BJ (cell line): ENCODE data around the gene KIF12. TPM values are rescaled to one million over a fixed set of nuclear protein-coding genes. Genes with fewer than 3 reads are reported as not detected.
"Not testable (repeated sequence)": the region's sequence is repeated elsewhere in the genome, so short reads cannot be mapped to it uniquely, and the experiment has no call there.

Experiments used
- CTCF ChIA-PET: fragments of 350-600 bp; formaldehyde crosslinking; extraction: SDS; loops from one replicate; lab custom pipeline; 2021; ENCODE audit warnings: antibody characterized with exemption, inconsistent platforms; lab: Yijun Ruan, JAX
- POLR2A ChIA-PET: fragments of 300-600 bp; sonication (Branson Sonifier 250); formaldehyde crosslinking; extraction: SDS; loops from one replicate; lab custom pipeline; 2021; ENCODE audit warnings: antibody characterized with exemption; lab: Charles Lee
- DNase-seq: peaks from one replicate; pipeline ENCODE4 v3.0.0-alpha.2; 2011; ENCODE audit warnings: low read depth
- H3K27me3 ChIP-seq: 2 replicates; pipeline ENCODE4 v1.6.0; 2011; ENCODE audit warnings: low read length; ENCODE audit not compliant: control insufficient read depth, insufficient read depth
- H3K36me3 ChIP-seq: 2 replicates; pipeline ENCODE4 v1.5.1; 2011; ENCODE audit warnings: low read length; ENCODE audit not compliant: control insufficient read depth, insufficient read depth
- H3K4me3 ChIP-seq: 2 replicates; pipeline ENCODE4 v1.5.1; 2011; ENCODE audit warnings: low read depth, mild to moderate bottlenecking, control low read depth, low read length
- CTCF ChIP-seq: IDR thresholded peaks from 2 replicates; pipeline ENCODE4 v1.5.1; 2011; ENCODE audit warnings: low read depth, mild to moderate bottlenecking, control low read depth, inconsistent platforms, low read length, moderate library complexity; ENCODE audit not compliant: insufficient read depth
- polyA plus RNA-seq: library from polyadenylated mRNA; depleted of rRNA; stranded (reverse); fragments of >200 nt; gene quantifications from 2 replicates; pipeline ENCODE4 v1.2.3, GENCODE V29; 2011; rRNA removed

The KIF12 gene
- polyA plus RNA-seq, 1 experiment, result 0.07 TPM

- no peak for TF ChIP-seq CTCF
- Histone ChIP-seq H3K4me3 (no peak overlapping the region), H3K36me3 (peaks cover 15% of the 10 kb centered on the region), H3K27me3 (no peaks in the 10 kb centered on the region)
- no peak for DNase-seq
- CTCF ChIA-PET, result interaction anchor here (1.0 kb wide), 1 partner anchor 239 kb away, joined by 3 read pairs; no protein-coding TSS in a partner anchor
- POLR2A ChIA-PET, result no interaction called here
Measured at GRCh38 chr9:114046237-114046755, 52.8 kb downstream of the KIF12 start.

GRCh38 chr9:114043660-114044059 is 55.4 kb downstream of the KIF12 start:
- H3K36me3 ChIP-seq, H3K27me3 ChIP-seq, H3K4me3 ChIP-seq, DNase-seq, POLR2A ChIA-PET: not testable (repeated sequence)
- CTCF ChIA-PET, result interaction anchor here (0.6 to 1.4 kb wide), 3 partner anchors 18 to 313 kb away, joined by 3 to 4 read pairs (median 4); no protein-coding TSS in a partner anchor

Other genes with a start within 250 kb of the KIF12 start
- gene ZNF618, start 223.0 kb downstream of the KIF12 start, polyA plus RNA-seq, result 4.0 and 5.4 TPM in 2 replicates
- gene AMBP, start 21.0 kb downstream of the KIF12 start, polyA plus RNA-seq, result 0.22 and 0.23 TPM in 2 replicates
- gene COL27A1, start 56.2 kb upstream of the KIF12 start, polyA plus RNA-seq, result 11.6 and 16.6 TPM in 2 replicates
- gene ORM1, start 223.8 kb upstream of the KIF12 start, polyA plus RNA-seq, result not detected in 2 replicates
- gene ORM2, start 230.6 kb upstream of the KIF12 start, polyA plus RNA-seq, result not detected in 2 replicates